CD8-positive, alpha-beta memory T cell (primary cell): ENCODE results near the gene SCAMP3. TPM values are rescaled to one million over a fixed set of nuclear protein-coding genes. Genes with fewer than 3 reads are reported as not detected.

ENCODE experiments used
- polyA plus RNA-seq: library from polyadenylated mRNA; unstranded; fragments of 300-500 nt; fragmentation: Illumina TruSeq; gene quantifications from one replicate; pipeline ENCODE4 v1.2.3, GENCODE V29; 2021
- total RNA-seq, 2 experiments: library from RNA; stranded (reverse); gene quantifications; one replicate each; pipeline ENCODE4 v1.2.3, GENCODE V29; 2021

The SCAMP3 gene
- total and polyA plus RNA-seq, 3 experiments from 2014 or later: 152 to 179 (median 158) TPM

Other genes with a start within 250 kb of the SCAMP3 start
- gene DCST2, start 228.6 kb downstream of the SCAMP3 start, total RNA-seq: under 1 TPM; 0.09 to 0.16 TPM
- not detected for gene DCST2, start 228.6 kb downstream of the SCAMP3 start, polyA plus RNA-seq
- not detected for gene DCST1, start 228.5 kb downstream of the SCAMP3 start, total RNA-seq
- gene DCST1, start 228.5 kb downstream of the SCAMP3 start, polyA plus RNA-seq: not detected
- gene ADAM15, start 211.0 kb downstream of the SCAMP3 start, total RNA-seq: 10 to 100 TPM; 34.5 to 36.9 TPM
- gene ADAM15, start 211.0 kb downstream of the SCAMP3 start, polyA plus RNA-seq: 15.3 TPM
- gene EFNA4, start 198.6 kb downstream of the SCAMP3 start, total RNA-seq: 1 to 10 TPM; 3.4 to 3.7 TPM
- gene EFNA4, start 198.6 kb downstream of the SCAMP3 start, polyA plus RNA-seq: 3.0 TPM
- gene EFNA3, start 183.5 kb downstream of the SCAMP3 start, total RNA-seq: 1 to 10 TPM in 1 of 2 experiments, under 1 TPM in 1; 0.94 to 1.4 TPM
- 1.0 TPM for gene EFNA3, start 183.5 kb downstream of the SCAMP3 start, polyA plus RNA-seq
- gene EFNA1, start 134.5 kb downstream of the SCAMP3 start, total RNA-seq: under 1 TPM; 0.16 to 0.31 TPM
- gene EFNA1, start 134.5 kb downstream of the SCAMP3 start, polyA plus RNA-seq: 1.3 TPM
- 10 to 100 TPM; 43.4 to 47.2 TPM for gene SLC50A1, start 126.5 kb downstream of the SCAMP3 start, total RNA-seq
- gene SLC50A1, start 126.5 kb downstream of the SCAMP3 start, polyA plus RNA-seq: 49.5 TPM
- gene DPM3, start 121.8 kb downstream of the SCAMP3 start, total RNA-seq: 10 to 100 TPM; 38.9 to 40.9 TPM
- 120 TPM for gene DPM3, start 121.8 kb downstream of the SCAMP3 start, polyA plus RNA-seq
- 100 to 1,000 TPM; 181 to 207 TPM for gene KRTCAP2, start 89.1 kb downstream of the SCAMP3 start, total RNA-seq
- 576 TPM for gene KRTCAP2, start 89.1 kb downstream of the SCAMP3 start, polyA plus RNA-seq
- gene TRIM46, start 88.5 kb downstream of the SCAMP3 start, total RNA-seq: 1 to 10 TPM; 6.4 to 7.3 TPM
- gene TRIM46, start 88.5 kb downstream of the SCAMP3 start, polyA plus RNA-seq: 0.99 TPM
- gene THBS3, start 54.5 kb downstream of the SCAMP3 start, total RNA-seq: 1 to 10 TPM; 7.8 to 7.9 TPM
- 2.9 TPM for gene THBS3, start 54.5 kb downstream of the SCAMP3 start, polyA plus RNA-seq
- 10 to 100 TPM; 67.6 to 73.2 TPM for gene MTX1, start 53.7 kb downstream of the SCAMP3 start, total RNA-seq
- 43.7 TPM for gene MTX1, start 53.7 kb downstream of the SCAMP3 start, polyA plus RNA-seq
- gene ENTREP3, start 6.9 kb downstream of the SCAMP3 start, total RNA-seq: 10 to 100 TPM; 39.1 to 41.5 TPM
- gene ENTREP3, start 6.9 kb downstream of the SCAMP3 start, polyA plus RNA-seq: 1.7 TPM
- gene CLK2, start 11.1 kb upstream of the SCAMP3 start, total RNA-seq: 10 to 100 TPM; 78.3 to 79.8 TPM
- gene CLK2, start 11.1 kb upstream of the SCAMP3 start, polyA plus RNA-seq: 20.2 TPM
- 1 to 10 TPM; 3.2 to 3.7 TPM for gene HCN3, start 15.1 kb upstream of the SCAMP3 start, total RNA-seq
- gene HCN3, start 15.1 kb upstream of the SCAMP3 start, polyA plus RNA-seq: 0.18 TPM
- not detected for gene PKLR, start 39.1 kb upstream of the SCAMP3 start, total RNA-seq
- not detected for gene PKLR, start 39.1 kb upstream of the SCAMP3 start, polyA plus RNA-seq
- 100 to 1,000 TPM; 194 to 199 TPM for gene FDPS, start 46.5 kb upstream of the SCAMP3 start, total RNA-seq
- gene FDPS, start 46.5 kb upstream of the SCAMP3 start, polyA plus RNA-seq: 126 TPM
- gene RUSC1, start 58.5 kb upstream of the SCAMP3 start, total RNA-seq: 10 to 100 TPM; 31.3 to 32.8 TPM
- gene RUSC1, start 58.5 kb upstream of the SCAMP3 start, polyA plus RNA-seq: 9.8 TPM